Bladder microvascular endothelial cell (primary cell): ENCODE results near the gene ADAM20. TPM values are rescaled to one million over a fixed set of nuclear protein-coding genes. Genes with fewer than 3 reads are reported as not detected.

Experiments used
- total RNA-seq: library from RNA; depleted of rRNA; stranded (reverse); fragments of >200 nt; gene quantifications from 2 replicates; pipeline ENCODE4 v1.2.3, GENCODE V29; 2014

Gene ADAM20
- total RNA-seq: 0.16 and 2.4 TPM in 2 replicates

DNA sequence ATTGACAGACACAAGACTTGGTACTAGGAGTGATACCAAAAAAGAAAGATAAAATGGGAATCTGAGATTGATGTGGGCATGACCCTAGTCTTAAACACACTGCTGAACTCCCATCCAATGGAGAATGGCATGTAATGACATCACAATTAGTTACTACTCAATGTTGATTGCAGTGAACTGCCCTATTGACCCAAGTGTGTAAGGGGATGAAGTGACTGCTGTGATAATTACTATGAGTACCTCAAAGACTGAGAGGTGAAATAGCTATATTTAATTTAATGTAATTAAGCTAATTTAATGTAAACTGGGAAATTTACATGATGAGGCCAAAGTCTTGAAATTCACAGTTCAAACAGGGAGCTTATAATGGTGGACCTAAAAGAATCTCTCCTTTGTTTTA is at the start of gene ADAM20:
TSS of gene ADAM20 (minus strand) at position 101 of the 400 bp plus-strand sequence. CDS start 10,247 bp downstream, outside the sequence.

Other genes starting within 250 kb of the ADAM20 start
- 27.4 and 33.4 TPM in 2 replicates for gene COX16, start 175.3 kb downstream of the ADAM20 start, total RNA-seq
- 11.8 and 22.0 TPM in 2 replicates for gene SYNJ2BP, start 117.9 kb downstream of the ADAM20 start, total RNA-seq
- 0.32 and 0.44 TPM in 2 replicates for gene ADAM21, start 82.8 kb downstream of the ADAM20 start, total RNA-seq
- gene MED6, start 65.7 kb upstream of the ADAM20 start, total RNA-seq: 13.4 and 26.1 TPM in 2 replicates
- gene TTC9, start 106.9 kb upstream of the ADAM20 start, total RNA-seq: under 0.01 and 0.06 TPM in 2 replicates